ENCODE measurements around the gene LRRC63. TPM values are rescaled to one million over a fixed set of nuclear protein-coding genes. Genes with fewer than 3 reads are reported as not detected.

The LRRC63 gene
- polyA plus RNA-seq, 1 of the 3 experiments (the other 2 are of a cell fraction), result 0.03 TPM

DNA sequence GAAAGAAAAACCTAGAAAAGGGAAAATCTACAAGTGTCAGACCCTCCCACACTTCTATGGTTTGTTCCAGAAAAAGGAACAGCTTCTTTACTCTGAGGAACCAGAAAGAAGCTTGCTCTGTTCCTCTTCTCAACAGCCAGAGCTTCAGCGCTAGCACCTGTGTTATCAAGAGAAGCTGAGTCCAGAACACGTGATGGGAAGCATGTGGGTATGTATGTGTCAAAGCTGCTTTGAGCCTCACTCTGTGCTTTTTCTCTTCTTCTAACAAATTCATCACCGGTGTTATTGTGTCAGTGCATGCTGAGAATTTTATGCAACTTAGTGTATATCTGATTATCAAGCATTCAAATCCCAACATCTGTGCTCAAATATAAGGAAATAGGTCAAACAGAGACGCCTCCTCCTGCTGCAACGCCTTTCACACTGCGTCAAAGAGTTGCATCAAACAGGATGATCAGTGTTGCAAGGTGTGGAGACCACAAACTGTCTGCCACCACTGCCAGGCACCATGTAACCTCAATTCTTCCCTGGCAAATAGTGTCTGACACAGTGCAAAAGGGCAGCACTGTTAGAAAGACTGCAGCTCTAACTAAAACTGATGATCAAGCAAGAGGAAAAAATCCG is 83.9 kb downstream of the LRRC63 start:
- DNase-seq, result no peak
- 65% methylated on average over 7 of the region's 7 CpGs for WGBS (ENCODE audit: low lambda C conversion rate)
- POLR2A ChIA-PET, result no interaction called here

DNA sequence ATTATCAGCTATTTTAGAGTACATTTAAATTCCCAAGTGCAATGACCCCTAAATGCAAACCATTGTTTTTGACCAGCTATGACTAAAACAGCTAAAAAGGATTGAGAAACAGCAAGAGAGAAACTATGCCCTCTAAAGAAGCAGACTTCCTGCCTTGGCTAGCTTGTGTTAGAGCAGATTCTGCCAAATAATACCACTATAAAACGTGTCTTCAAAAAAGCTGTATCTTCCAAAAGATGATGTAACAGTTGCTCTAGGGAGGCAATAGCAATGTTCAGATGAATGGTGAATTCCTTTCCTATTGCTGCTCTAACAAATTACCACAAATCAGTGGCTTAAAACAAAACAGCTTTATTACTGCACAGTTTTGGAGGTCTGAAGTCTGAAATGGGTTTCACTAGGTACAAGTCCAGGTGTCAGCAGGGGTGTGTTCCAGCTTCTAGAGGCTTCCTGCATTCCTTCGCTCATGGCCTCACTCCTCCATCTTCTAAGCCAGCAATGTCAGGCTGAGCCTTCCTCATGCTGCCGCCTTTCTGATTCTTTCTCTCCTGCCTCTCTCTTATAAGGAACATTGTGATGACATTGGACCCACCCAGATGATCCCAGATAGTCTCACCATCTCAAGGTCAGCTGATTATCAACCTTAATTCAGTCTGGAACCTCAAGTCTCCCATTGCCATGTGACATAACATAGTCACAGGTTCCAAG is 84.5 kb downstream of the LRRC63 start:
- ChIA-PET POLR2A (no interaction called here), CTCF (interaction anchor here (0.9 to 1.1 kb wide), 2 partner anchors 25 to 33 kb away, joined by 3 read pairs; no protein-coding TSS in a partner anchor)
- Histone ChIP-seq H3K9me2 (no peaks in the 10 kb centered on the region), H3K4me2 (peak overlapping the region; percentile 51; the same call in 1 of the 2 replicates), H3K4me3 (ENCODE audit: low read depth in 2 of 2, low read length in 1 of 2) (no peak overlapping the region), H3K36me3 (replicated peaks in 1 of 2; ENCODE audit: control insufficient read depth in 1 of 2, insufficient read depth in 2 of 2, low read length in 1 of 2) (no peaks in the 10 kb centered on the region), H3K79me2 (ENCODE audit: insufficient read depth) (no peaks in the 10 kb centered on the region), H3K27me3 (ENCODE audit: insufficient read depth) (no peaks in the 10 kb centered on the region), H3K9me3 (no peaks in the 10 kb centered on the region), H3K27ac (ENCODE audit: low read depth in 2 of 2, low read length in 1 of 2) (peak overlapping the region in 1 of 2 experiments; percentile 84; a peak in 2 of 4 replicates), H3F3A (replicated peaks; ENCODE audit: insufficient read depth) (peaks cover 23% of the 10 kb centered on the region), H3K9ac (peak overlapping the region; percentile 23; the same call in 1 of the 2 replicates), H4K20me1 (ENCODE audit: insufficient read depth) (no peaks in the 10 kb centered on the region), H3K4me1 (ENCODE audit: control insufficient read depth in 1 of 2, insufficient read depth in 2 of 2, low read depth in 1 of 2, low read length in 1 of 2) (peaks cover 0 to 31% of the 10 kb centered on the region in 2 experiments; a peak in 2 of 4 replicates), H2AFZ (ENCODE audit: low read depth) (peak overlapping the region; percentile 42; the same call in 1 of the 2 replicates)
- no peak for DNase-seq
- 55% methylated on average over 3 of the region's 3 CpGs for WGBS (ENCODE audit: low lambda C conversion rate)
- TF ChIP-seq RXRA (IDR thresholded peaks at IDR 0.05; ENCODE audit: borderline replicate concordance, low read depth) (peak; percentile 24; the same call in 1 of the 2 replicates), FOSL2 (IDR thresholded peaks at IDR 0.05; ENCODE audit: borderline replicate concordance, low read depth) (no peak), TCF12 (IDR thresholded peaks at IDR 0.05) (peak; percentile 61), ELF1 (IDR thresholded peaks at IDR 0.05) (0 out of 2 replicates have a peak, but pooled peaks have one; percentile 23), TEAD4 (IDR thresholded peaks at IDR 0.05; ENCODE audit: borderline replicate concordance, insufficient read depth) (peak; percentile 16; the same call in 1 of the 2 replicates), YY1 (IDR thresholded peaks at IDR 0.05; ENCODE audit: low read depth) (no peak), FOXM1 (IDR thresholded peaks at IDR 0.05; ENCODE audit: low read depth) (no peak), EP300 (IDR thresholded peaks at IDR 0.05; ENCODE audit: borderline replicate concordance in 1 of 2, low read depth in 1 of 2, low read length in 1 of 2) (0 out of 4 replicates have a peak, but pooled peaks of 1 of the 2 experiments have one; percentile 27)
- TF ChIP-seq, protein P1, sequence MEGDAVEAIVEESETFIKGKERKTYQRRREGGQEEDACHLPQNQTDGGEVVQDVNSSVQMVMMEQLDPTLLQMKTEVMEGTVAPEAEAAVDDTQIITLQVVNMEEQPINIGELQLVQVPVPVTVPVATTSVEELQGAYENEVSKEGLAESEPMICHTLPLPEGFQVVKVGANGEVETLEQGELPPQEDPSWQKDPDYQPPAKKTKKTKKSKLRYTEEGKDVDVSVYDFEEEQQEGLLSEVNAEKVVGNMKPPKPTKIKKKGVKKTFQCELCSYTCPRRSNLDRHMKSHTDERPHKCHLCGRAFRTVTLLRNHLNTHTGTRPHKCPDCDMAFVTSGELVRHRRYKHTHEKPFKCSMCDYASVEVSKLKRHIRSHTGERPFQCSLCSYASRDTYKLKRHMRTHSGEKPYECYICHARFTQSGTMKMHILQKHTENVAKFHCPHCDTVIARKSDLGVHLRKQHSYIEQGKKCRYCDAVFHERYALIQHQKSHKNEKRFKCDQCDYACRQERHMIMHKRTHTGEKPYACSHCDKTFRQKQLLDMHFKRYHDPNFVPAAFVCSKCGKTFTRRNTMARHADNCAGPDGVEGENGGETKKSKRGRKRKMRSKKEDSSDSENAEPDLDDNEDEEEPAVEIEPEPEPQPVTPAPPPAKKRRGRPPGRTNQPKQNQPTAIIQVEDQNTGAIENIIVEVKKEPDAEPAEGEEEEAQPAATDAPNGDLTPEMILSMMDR (IDR thresholded peaks at IDR 0.05), result no peak
- TF ChIP-seq, protein P2, sequence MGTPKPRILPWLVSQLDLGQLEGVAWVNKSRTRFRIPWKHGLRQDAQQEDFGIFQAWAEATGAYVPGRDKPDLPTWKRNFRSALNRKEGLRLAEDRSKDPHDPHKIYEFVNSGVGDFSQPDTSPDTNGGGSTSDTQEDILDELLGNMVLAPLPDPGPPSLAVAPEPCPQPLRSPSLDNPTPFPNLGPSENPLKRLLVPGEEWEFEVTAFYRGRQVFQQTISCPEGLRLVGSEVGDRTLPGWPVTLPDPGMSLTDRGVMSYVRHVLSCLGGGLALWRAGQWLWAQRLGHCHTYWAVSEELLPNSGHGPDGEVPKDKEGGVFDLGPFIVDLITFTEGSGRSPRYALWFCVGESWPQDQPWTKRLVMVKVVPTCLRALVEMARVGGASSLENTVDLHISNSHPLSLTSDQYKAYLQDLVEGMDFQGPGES (IDR thresholded peaks at IDR 0.05; ENCODE audit: low read depth, low read length), result no peak

More for the DNA sequence above, 83.9 kb downstream of the LRRC63 start:
- no peak for TF ChIP-seq RXRA (IDR thresholded peaks at IDR 0.05; ENCODE audit: borderline replicate concordance, low read depth)
- TF ChIP-seq, protein P3, sequence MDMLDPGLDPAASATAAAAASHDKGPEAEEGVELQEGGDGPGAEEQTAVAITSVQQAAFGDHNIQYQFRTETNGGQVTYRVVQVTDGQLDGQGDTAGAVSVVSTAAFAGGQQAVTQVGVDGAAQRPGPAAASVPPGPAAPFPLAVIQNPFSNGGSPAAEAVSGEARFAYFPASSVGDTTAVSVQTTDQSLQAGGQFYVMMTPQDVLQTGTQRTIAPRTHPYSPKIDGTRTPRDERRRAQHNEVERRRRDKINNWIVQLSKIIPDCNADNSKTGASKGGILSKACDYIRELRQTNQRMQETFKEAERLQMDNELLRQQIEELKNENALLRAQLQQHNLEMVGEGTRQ (IDR thresholded peaks at IDR 0.05; ENCODE audit: borderline replicate concordance, low read depth, low read length), result no peak
- TF ChIP-seq FOXM1 (IDR thresholded peaks at IDR 0.05; ENCODE audit: low read depth), result no peak
- TF ChIP-seq, protein P1 (IDR thresholded peaks at IDR 0.05), result no peak
- no peaks in the 10 kb centered on the region for H4K20me1 ChIP-seq (ENCODE audit: insufficient read depth)
- H3K9me3 ChIP-seq, result no peaks in the 10 kb centered on the region
- peak overlapping the region in 1 of 2 experiments; percentile 84; a peak in 2 of 4 replicates for H3K27ac ChIP-seq (ENCODE audit: low read depth in 2 of 2, low read length in 1 of 2)
- no peak overlapping the region for H3K9ac ChIP-seq
- CTCF ChIA-PET, result interaction anchor here (0.9 to 1.1 kb wide), 2 partner anchors 26 to 34 kb away, joined by 3 read pairs; no protein-coding TSS in a partner anchor
- H3K36me3 ChIP-seq (replicated peaks in 1 of 2; ENCODE audit: control insufficient read depth in 1 of 2, insufficient read depth in 2 of 2, low read length in 1 of 2), result no peaks in the 10 kb centered on the region
- H2AFZ ChIP-seq (ENCODE audit: low read depth), result peak overlapping the region; percentile 26; the same call in 1 of the 2 replicates
- no peak overlapping the region for H3K4me3 ChIP-seq (ENCODE audit: low read depth in 2 of 2, low read length in 1 of 2)
- H3K79me2 ChIP-seq (ENCODE audit: insufficient read depth), result no peaks in the 10 kb centered on the region
- H3K4me2 ChIP-seq, result peak overlapping the region; percentile 51; the same call in 1 of the 2 replicates
- H3K4me1 ChIP-seq (ENCODE audit: control insufficient read depth in 1 of 2, insufficient read depth in 2 of 2, low read depth in 1 of 2, low read length in 1 of 2), result peaks cover 0 to 31% of the 10 kb centered on the region in 2 experiments; a peak in 2 of 4 replicates
- no peaks in the 10 kb centered on the region for H3K27me3 ChIP-seq (ENCODE audit: insufficient read depth)
- peaks cover 23% of the 10 kb centered on the region for H3F3A ChIP-seq (replicated peaks; ENCODE audit: insufficient read depth)
- H3K9me2 ChIP-seq, result no peaks in the 10 kb centered on the region
